Pancreas (tissue), 10 donors: ENCODE results near the gene LEFTY2. TPM values are rescaled to one million over a fixed set of nuclear protein-coding genes. Genes with fewer than 3 reads are reported as not detected.

Experiments used
- ATAC-seq, 4 donors: fragments of 200-7000 bp; cut with Tn5 transposase; one replicate each; pipeline versions ENCODE4 v1.8.0 to v1.9.1; 2020; ENCODE audit warnings: mild to moderate bottlenecking in 4 of 4, moderate library complexity in 4 of 4
- DNase-seq, 6 donors: peaks; one replicate each; pipeline ENCODE4 v3.0.0-alpha.2; 2020
- FAIRE-seq: peaks from 2 replicates; lab custom pipeline; 2012; peaks lifted over from hg19 to GRCh38; lab: Jason Lieb, UNC
- H3K27ac ChIP-seq, 4 donors: fragments of 200-600 bp; sonication (generic); 1 replicate in 3 of 4; 2 replicates in 1 of 4; pipeline versions ENCODE4 v1.5.0 to v1.8.0; 2020
- H3K27me3 ChIP-seq, 4 donors: fragments of 200-600 bp; one replicate each; pipeline ENCODE4 v1.8.0; 2021
- H3K36me3 ChIP-seq, 3 donors: fragments of 200-600 bp; sonication (generic) in 1 of 3; one replicate each; pipeline versions ENCODE4 v1.5.0 to v1.8.0; 2020 to 2021
- H3K4me1 ChIP-seq, 3 donors: fragments of 200-600 bp; one replicate each; pipeline ENCODE4 v1.8.0; 2021
- H3K4me3 ChIP-seq, 4 donors: fragments of 200-600 bp; sonication (generic) in 2 of 4; one replicate each; pipeline versions ENCODE4 v1.5.0 to v1.8.0; 2020 to 2021
- H3K9me3 ChIP-seq, 4 donors: fragments of 200-600 bp; one replicate each; pipeline ENCODE4 v1.8.0; 2021
- CTCF ChIP-seq, 4 donors: fragments of 200-600 bp; sonication (generic) in 3 of 4; IDR thresholded peaks; one replicate each; pipeline versions ENCODE4 v1.5.0 to v1.8.0; 2021; ENCODE audit warnings: antibody characterized with exemption in 4 of 4
- WGBS, 2 donors: extraction: QIAGEN DNeasy Blood & Tissue Kit; methylation state at CpG; one replicate each; pipeline ENCODE4 v1.1.7; 2013; 5-methylcytosine and 5-hydroxymethylcytosine counted together
- intact Hi-C, 3 donors: fragments of 100-400 bp; cut with DNase I; formaldehyde crosslinking; loops; one replicate each; pipeline versions ENCODE4 v1.11.1 to v1.14.2; 2022
- polyA plus RNA-seq, 2 donors: library from polyadenylated mRNA; stranded (reverse); fragments of 200-250 nt; gene quantifications; one replicate each; pipeline ENCODE4 v1.2.3, GENCODE V29; 2013
- total RNA-seq, 6 donors: library from RNA; stranded (reverse); fragmentation: NEBNext Ultra II Directional in 4 of 6; extraction: Animal tissue kit (Norgen Biotek cat#: 25700) in 4 of 6; gene quantifications; one replicate each; pipeline versions ENCODE4 v1.2.1 to v1.2.4, GENCODE V29; 2021 to 2023
- donor health status: healthy with polysubstance abuse.
- donor health status: DM: no; HTN: no; CAD: no; lungs with moderate emphysema.
- donor health status: DM: no; HTN: no; CAD: no.
- donor health status: control.
- donor health status: control.
- donor health status: Bipolar disorder and iron deficiency.
- donor health status: DM: yes; HTN: yes; CAD: no.
- donor health status: DM: no; HTN: no; CAD: no.
- donor health status: DM: no; HTN: no; CAD: no.
- donor health status: DM: yes; HTN: yes; CAD: no.

The LEFTY2 gene
- total and polyA plus RNA-seq, 8 donors: 0.07 to 16.3 (median 0.75) TPM; not detected in 4

- Histone ChIP-seq H3K36me3 (no peaks in the 10 kb centered on the region), H3K27me3 (no peaks in the 10 kb centered on the region), H3K4me3 (no peak overlapping the region), H3K9me3 (no peaks in the 10 kb centered on the region), H3K4me1 (peaks cover 28 to 39% (median 28%) of the 10 kb centered on the region in 3 donors), H3K27ac (peak overlapping the region; percentile 83 to 94 (median 86))
- ATAC-seq: peak; percentile 77 to 88 (median 84)
- no peak for TF ChIP-seq CTCF (IDR thresholded peaks at IDR 0.05)
- DNase-seq: peak in 4 of 6 donors; percentile 75 to 84 (median 79)
- no peak for FAIRE-seq
- intact Hi-C loops: no loop called here
- WGBS, 2 donors: 49 to 54% methylated on average over 14 of the region's 14 CpGs
Measured at GRCh38 chr1:225891229-225891972, 49.6 kb downstream of the LEFTY2 start.

DNA sequence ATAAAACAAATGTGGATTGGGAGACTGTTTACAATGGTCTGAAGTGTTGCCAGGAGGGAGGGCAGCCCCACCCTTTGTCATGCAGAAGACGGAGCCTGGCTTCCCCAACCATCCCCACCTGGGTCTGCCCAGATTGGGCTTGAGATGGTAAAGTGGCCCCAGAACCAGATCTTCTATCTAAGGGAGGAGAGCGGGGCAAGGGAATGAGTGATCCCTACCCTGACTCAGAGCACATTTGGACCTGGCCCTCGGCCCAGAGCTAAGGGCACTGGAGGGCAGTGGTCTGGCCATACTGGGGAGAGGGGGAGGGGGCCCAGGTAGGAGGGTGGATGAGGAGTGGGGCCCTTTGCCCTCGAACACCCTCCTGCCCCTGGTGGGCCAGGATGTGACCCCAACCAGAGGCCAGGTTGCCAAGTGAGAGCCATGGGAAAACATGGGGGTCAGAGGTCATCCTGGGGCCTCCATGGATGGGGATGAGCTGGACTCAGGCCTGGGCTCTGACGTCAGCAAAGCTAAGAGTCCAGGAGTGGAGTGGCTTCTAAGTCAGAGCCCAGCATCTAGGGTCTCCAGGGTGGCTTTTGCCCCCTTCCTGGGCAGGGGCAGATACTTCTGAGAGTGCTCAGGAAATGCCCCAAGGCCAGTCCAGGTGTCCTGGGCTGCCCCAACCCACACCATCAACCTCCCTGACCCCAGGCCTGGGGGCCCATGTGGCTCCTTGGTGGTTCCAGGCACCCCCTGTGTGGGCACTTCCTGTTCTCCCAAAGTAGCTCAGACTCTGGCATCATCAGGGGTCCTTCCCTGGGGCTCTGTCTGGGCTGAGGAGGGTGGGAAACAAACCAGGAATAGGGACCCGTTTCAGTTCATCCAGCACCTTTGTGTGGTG, 50.4 kb downstream of the LEFTY2 start:
- no peaks in the 10 kb centered on the region for H3K27me3 ChIP-seq
- peaks cover 28 to 32% (median 28%) of the 10 kb centered on the region in 3 donors for H3K4me1 ChIP-seq
- ATAC-seq (peak; percentile 26 to 55 (median 39)), DNase-seq (peak in 4 of 6 donors; percentile 38 to 79 (median 65)), FAIRE-seq (no peak)
- peak overlapping the region; percentile 83 to 94 (median 86) for H3K27ac ChIP-seq
- intact Hi-C loops: no loop called here
- no peak for TF ChIP-seq CTCF (IDR thresholded peaks at IDR 0.05)
- no peaks in the 10 kb centered on the region for H3K9me3 ChIP-seq
- H3K36me3 ChIP-seq: no peaks in the 10 kb centered on the region
- no peak overlapping the region for H3K4me3 ChIP-seq
- WGBS, 2 donors: 22 to 23% methylated on average over 5 to 6 of the region's 6 CpGs

GRCh38 chr1:225889743-225890142, 51.3 kb downstream of the LEFTY2 start:
- 41 to 45% methylated on average over 5 of the region's 5 CpGs for WGBS, 2 donors
- Histone ChIP-seq H3K27me3 (no peaks in the 10 kb centered on the region), H3K9me3 (no peaks in the 10 kb centered on the region), H3K4me1 (peaks cover 28 to 32% (median 28%) of the 10 kb centered on the region in 3 donors), H3K27ac (peak overlapping the region; percentile 83 to 94 (median 86)), H3K4me3 (peak overlapping the region in 1 of 4 donors; percentile 41), H3K36me3 (no peaks in the 10 kb centered on the region)
- peak in 1 of 4 donors; percentile 9 for ATAC-seq
- no peak for TF ChIP-seq CTCF (IDR thresholded peaks at IDR 0.05)
- FAIRE-seq: no peak
- intact Hi-C loops: no loop called here
- DNase-seq: no peak

GRCh38 chr1:225888898-225889601, 52.0 kb downstream of the LEFTY2 start, which contains the start of gene LEFTY1:
TSS of gene LEFTY1 (minus strand) at chr1:225889146. CDS start at chr1:225889066, 80 bp downstream.
- WGBS, 2 donors: 76% methylated on average over 11 of the region's 11 CpGs
- DNase-seq (peak in 3 of 6 donors; percentile 19 to 76 (median 63)), FAIRE-seq (no peak), ATAC-seq (peak in 2 of 4 donors; percentile 13 to 26)
- Histone ChIP-seq H3K27ac (peak within 1 kb of the TSS; percentile 83 to 94 (median 86)), H3K4me3 (peak within 1 kb of the TSS; percentile 1 to 41 (median 14)), H3K27me3 (no peaks in the 10 kb centered on the region), H3K36me3 (no peaks in the 10 kb centered on the region), H3K4me1 (peaks cover 28 to 32% (median 29%) of the 10 kb centered on the region in 3 donors), H3K9me3 (no peaks in the 10 kb centered on the region)
- TF ChIP-seq CTCF (IDR thresholded peaks at IDR 0.05): no peak
- intact Hi-C loops: no loop called here
